Measurements from ENCODE around the gene EID2. TPM values are rescaled to one million over a fixed set of nuclear protein-coding genes. Genes with fewer than 3 reads are reported as not detected.

The EID2 gene
- total and polyA plus RNA-seq, 2 of the 8 experiments (the other 6 are each of a cell fraction or from before 2014, with no cell fraction given) = 7.8 to 29.6 TPM

- TF ChIP-seq EP300 (IDR thresholded peaks at IDR 0.05; ENCODE audit: borderline replicate concordance in 1 of 2, low read depth in 2 of 2, low read length in 2 of 2) = no peak
- TF ChIP-seq BRCA1 (IDR thresholded peaks at IDR 0.05; ENCODE audit: low read depth, low read length) = no peak
- TF ChIP-seq SP2 (IDR thresholded peaks at IDR 0.05; ENCODE audit: low read length) = no peak
- TF ChIP-seq TCF12 (IDR thresholded peaks at IDR 0.05; ENCODE audit: low read depth, low read length) = no peak
- TF ChIP-seq CTCF (IDR thresholded peaks at IDR 0.05; ENCODE audit: control extremely low read depth in 1 of 3, insufficient read depth in 1 of 3, low read depth in 1 of 3, low read length in 3 of 3) = peak; percentile 66 to 85 (median 74)
- TF ChIP-seq TAF7 (optimal IDR thresholded peaks at IDR 0.05; ENCODE audit: borderline replicate concordance, low read depth, low read length) = peak; percentile 29
- TF ChIP-seq SP1 (IDR thresholded peaks at IDR 0.05; ENCODE audit: low read depth, low read length) = no peak
- TF ChIP-seq TBP (IDR thresholded peaks at IDR 0.05; ENCODE audit: low read depth, low read length) = peak; percentile 79
- TF ChIP-seq EGR1 (IDR thresholded peaks at IDR 0.05; ENCODE audit: borderline replicate concordance, low read depth, low read length) = peak; percentile 84; the same call in 1 of the 2 replicates
- TF ChIP-seq GTF2F1 (IDR thresholded peaks at IDR 0.05; ENCODE audit: borderline replicate concordance, low read depth, low read length) = peak; percentile 56; the same call in 1 of the 2 replicates
- TF ChIP-seq MAX (IDR thresholded peaks at IDR 0.05) = peak; percentile 75
- TF ChIP-seq RFX5 (IDR thresholded peaks at IDR 0.05; ENCODE audit: borderline replicate concordance, low read depth, low read length) = no peak
- no peak for TF ChIP-seq USF2 (IDR thresholded peaks at IDR 0.05; ENCODE audit: low read length)
- TF ChIP-seq HDAC6 (IDR thresholded peaks at IDR 0.05; ENCODE audit: low read depth, low read length) = no peak
- TF ChIP-seq CREB1 (IDR thresholded peaks at IDR 0.05) = peak; percentile 58
- TF ChIP-seq SIRT6 (IDR thresholded peaks at IDR 0.05; ENCODE audit: low read length) = no peak
- no peak for TF ChIP-seq ATF3 (IDR thresholded peaks at IDR 0.05; ENCODE audit: insufficient read depth, low read depth, low read length)
- peak; percentile 46 to 54 for TF ChIP-seq RAD21 (IDR thresholded peaks at IDR 0.05 in 1 of 2, conservative IDR thresholded peaks at IDR 0.05 in 1 of 2; ENCODE audit: low read depth in 2 of 2, low read length in 2 of 2)
- TF ChIP-seq BACH1 (IDR thresholded peaks at IDR 0.05; ENCODE audit: low read length) = 0 out of 2 replicates have a peak, but pooled peaks have one; percentile 28
- peak; percentile 79 for TF ChIP-seq TAF1 (IDR thresholded peaks at IDR 0.05; ENCODE audit: low read depth, low read length)
These were observed at the start of gene EID2 (continued) for GRCh38 chr19:39539518-39540332.
